ENCODE results near the gene HEG1.

Gene HEG1

GRCh38 chr3:124938896-124939295, 116.9 kb downstream of the HEG1 start:
- H3K27ac ChIP-seq (ENCODE audit: low read depth, low read length) = no peak overlapping the region
- no peak overlapping the region for H3K4me3 ChIP-seq (ENCODE audit: low read length)
- no peaks in the 10 kb centered on the region for H3K36me3 ChIP-seq (ENCODE audit: control insufficient read depth, insufficient read depth, low read length)
- no peak overlapping the region for H3K9ac ChIP-seq (ENCODE audit: low read length)
- no peaks in the 10 kb centered on the region for H3K4me1 ChIP-seq (ENCODE audit: control insufficient read depth, insufficient read depth, low read length)
- no peaks in the 10 kb centered on the region for H3K27me3 ChIP-seq (ENCODE audit: control insufficient read depth, insufficient read depth, low read length)

DNA sequence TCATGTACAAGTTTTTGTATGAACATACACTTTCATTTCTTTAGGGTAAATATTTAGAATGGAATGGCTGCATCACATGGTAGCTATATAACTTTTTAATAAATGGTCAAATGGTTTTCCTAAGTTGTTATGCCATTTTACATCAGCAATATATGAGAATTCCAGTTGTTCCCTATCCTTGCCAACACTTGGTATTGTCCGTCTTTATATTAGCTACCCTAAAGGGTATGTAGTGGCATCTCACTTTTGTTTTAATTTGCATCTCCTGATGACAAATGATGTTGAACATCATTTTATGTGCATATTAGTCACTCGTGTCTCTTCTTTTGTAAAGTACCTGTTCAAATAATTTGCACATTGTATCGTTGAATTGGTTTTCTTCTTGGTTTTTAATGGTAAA, 118.7 kb downstream of the HEG1 start:
- H3K27ac ChIP-seq (ENCODE audit: low read depth, low read length) = no peak overlapping the region
- H3K4me1 ChIP-seq (ENCODE audit: control insufficient read depth, insufficient read depth, low read length) = no peaks in the 10 kb centered on the region
- H3K9ac ChIP-seq (ENCODE audit: low read length) = no peak overlapping the region
- H3K36me3 ChIP-seq (ENCODE audit: control insufficient read depth, insufficient read depth, low read length) = no peaks in the 10 kb centered on the region
- no peak overlapping the region for H3K4me3 ChIP-seq (ENCODE audit: low read length)
- no peaks in the 10 kb centered on the region for H3K27me3 ChIP-seq (ENCODE audit: control insufficient read depth, insufficient read depth, low read length)

DNA sequence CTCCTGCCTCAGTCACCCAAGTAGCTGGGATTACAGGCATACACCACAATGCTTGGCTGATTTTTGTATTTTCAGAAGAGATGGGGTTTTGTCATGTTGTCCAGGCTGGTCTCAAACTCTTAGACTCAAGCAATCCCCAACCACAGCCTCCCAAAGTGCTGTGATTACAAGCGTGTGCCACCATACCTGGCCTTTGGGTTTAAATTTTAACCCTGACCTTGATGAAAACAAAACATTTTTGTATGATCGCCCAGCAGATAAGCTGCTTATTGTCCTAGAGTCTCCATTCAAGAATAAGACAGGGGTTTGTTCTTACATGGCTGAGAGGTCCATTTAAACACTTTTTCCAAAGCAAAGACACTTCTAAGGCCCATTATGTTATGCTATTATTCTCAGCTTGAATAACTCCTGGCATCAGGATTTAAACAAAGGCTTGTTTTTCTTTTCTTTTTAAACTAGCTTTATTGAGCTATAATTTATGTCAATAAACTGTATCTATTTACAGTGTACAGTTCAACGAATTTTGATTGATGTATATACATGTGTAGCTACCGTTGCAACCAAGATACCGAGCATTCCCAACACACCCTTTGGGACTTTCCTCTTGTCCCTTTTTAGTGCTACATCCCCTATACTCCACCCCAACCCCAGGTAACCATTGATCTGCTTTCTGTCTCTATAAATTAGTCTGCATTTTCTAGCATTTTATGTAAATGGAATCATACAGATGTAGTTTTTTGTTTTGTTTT, 119.8 kb downstream of the HEG1 start:
- Histone ChIP-seq H3K36me3 (ENCODE audit: control insufficient read depth, insufficient read depth, low read length) (no peaks in the 10 kb centered on the region), H3K4me1 (ENCODE audit: control insufficient read depth, insufficient read depth, low read length) (no peaks in the 10 kb centered on the region), H3K9ac (ENCODE audit: low read length) (no peak overlapping the region), H3K27ac (ENCODE audit: low read depth, low read length) (no peak overlapping the region), H3K4me3 (ENCODE audit: low read length) (no peak overlapping the region), H3K27me3 (ENCODE audit: control insufficient read depth, insufficient read depth, low read length) (no peaks in the 10 kb centered on the region)

GRCh38 chr3:124935264-124935663, 120.5 kb downstream of the HEG1 start:
- Histone ChIP-seq H3K27ac (ENCODE audit: low read depth, low read length) (no peak overlapping the region), H3K9ac (ENCODE audit: low read length) (no peak overlapping the region), H3K4me3 (ENCODE audit: low read length) (no peak overlapping the region), H3K4me1 (ENCODE audit: control insufficient read depth, insufficient read depth, low read length) (no peaks in the 10 kb centered on the region), H3K36me3 (ENCODE audit: control insufficient read depth, insufficient read depth, low read length) (no peaks in the 10 kb centered on the region), H3K27me3 (ENCODE audit: control insufficient read depth, insufficient read depth, low read length) (no peaks in the 10 kb centered on the region)

DNA sequence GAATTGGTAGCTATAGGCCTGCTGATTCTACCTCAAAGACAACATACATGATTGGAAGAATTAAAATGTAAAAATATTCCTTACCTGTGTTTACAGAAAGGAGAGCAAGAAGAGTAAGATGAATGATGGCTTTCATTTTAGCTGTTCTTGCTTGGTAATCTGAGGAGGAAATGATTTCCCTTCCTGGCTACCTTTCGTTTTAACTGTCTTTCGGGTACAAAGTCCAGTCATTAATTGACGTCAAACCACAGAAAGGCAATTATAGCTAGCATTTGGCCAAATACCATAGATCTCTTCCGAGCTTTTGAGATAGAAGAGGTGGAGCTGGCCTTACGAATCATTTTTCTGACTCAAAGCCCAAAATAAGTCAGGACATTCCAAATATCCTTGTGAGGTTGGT, 121.2 kb downstream of the HEG1 start, which contains the start of gene MUC13:
Gene MUC13, minus strand, starts transcription at position 175 of the 400 bp plus-strand sequence. Its CDS starts 39 bp downstream, at position 136.
- H3K4me3 ChIP-seq (ENCODE audit: low read length) = peak within 1 kb of the TSS; percentile 49
- H3K9ac ChIP-seq (ENCODE audit: low read length) = no peak within 1 kb of the TSS
- no peaks in the 10 kb centered on the region for H3K36me3 ChIP-seq (ENCODE audit: control insufficient read depth, insufficient read depth, low read length)
- no peaks in the 10 kb centered on the region for H3K4me1 ChIP-seq (ENCODE audit: control insufficient read depth, insufficient read depth, low read length)
- H3K27ac ChIP-seq (ENCODE audit: low read depth, low read length) = no peak within 1 kb of the TSS
- no peaks in the 10 kb centered on the region for H3K27me3 ChIP-seq (ENCODE audit: control insufficient read depth, insufficient read depth, low read length)

GRCh38 chr3:124928333-124929202, 127.2 kb downstream of the HEG1 start:
- Histone ChIP-seq H3K36me3 (ENCODE audit: control insufficient read depth, insufficient read depth, low read length) (no peaks in the 10 kb centered on the region), H3K4me3 (ENCODE audit: low read length) (no peak overlapping the region), H3K27me3 (ENCODE audit: control insufficient read depth, insufficient read depth, low read length) (no peaks in the 10 kb centered on the region), H3K9ac (ENCODE audit: low read length) (no peak overlapping the region), H3K4me1 (ENCODE audit: control insufficient read depth, insufficient read depth, low read length) (no peaks in the 10 kb centered on the region), H3K27ac (ENCODE audit: low read depth, low read length) (no peak overlapping the region)

- Histone ChIP-seq H3K27ac (ENCODE audit: low read depth, low read length) (no peak overlapping the region), H3K9ac (ENCODE audit: low read length) (no peak overlapping the region), H3K27me3 (ENCODE audit: control insufficient read depth, insufficient read depth, low read length) (no peaks in the 10 kb centered on the region), H3K4me3 (ENCODE audit: low read length) (no peak overlapping the region), H3K36me3 (ENCODE audit: control insufficient read depth, insufficient read depth, low read length) (no peaks in the 10 kb centered on the region), H3K4me1 (ENCODE audit: control insufficient read depth, insufficient read depth, low read length) (no peaks in the 10 kb centered on the region)
Observed at GRCh38 chr3:124927574-124928045, 128.2 kb downstream of the HEG1 start.

DNA sequence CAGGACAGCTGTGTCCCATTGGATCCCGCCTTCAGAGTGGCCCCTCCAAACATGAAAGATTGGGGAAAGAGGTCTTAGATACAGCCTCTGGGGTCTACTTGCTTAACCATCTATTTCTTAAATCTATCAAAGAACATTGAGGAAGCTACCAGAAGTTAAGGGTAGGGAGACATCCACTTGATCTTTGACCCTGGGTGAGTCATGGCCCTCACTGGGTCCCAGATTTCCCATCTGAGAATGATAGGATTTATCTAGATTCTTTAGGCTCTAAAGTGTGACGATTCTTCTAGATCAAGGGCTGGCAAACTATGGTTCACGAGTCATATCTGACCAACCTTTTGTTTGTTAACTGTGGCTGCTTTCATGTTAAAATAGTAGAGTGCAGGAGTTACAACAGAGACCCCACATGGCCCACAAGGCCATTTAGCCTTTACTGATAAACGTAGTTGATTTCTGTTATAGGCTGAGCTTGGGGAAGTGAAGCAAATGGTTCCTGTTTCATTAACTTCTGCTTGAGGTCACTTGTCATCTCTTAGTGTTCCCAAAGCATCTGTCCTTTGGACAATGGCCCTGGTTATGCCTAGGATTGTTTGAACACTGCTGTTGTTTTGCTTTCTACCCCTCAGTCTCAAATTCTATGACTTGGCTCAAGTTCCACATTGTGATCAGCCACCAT, 129.2 kb downstream of the HEG1 start:
- no peaks in the 10 kb centered on the region for H3K4me1 ChIP-seq (ENCODE audit: control insufficient read depth, insufficient read depth, low read length)
- H3K27me3 ChIP-seq (ENCODE audit: control insufficient read depth, insufficient read depth, low read length) = no peaks in the 10 kb centered on the region
- no peak overlapping the region for H3K4me3 ChIP-seq (ENCODE audit: low read length)
- no peaks in the 10 kb centered on the region for H3K36me3 ChIP-seq (ENCODE audit: control insufficient read depth, insufficient read depth, low read length)
- H3K27ac ChIP-seq (ENCODE audit: low read depth, low read length) = no peak overlapping the region
- H3K9ac ChIP-seq (ENCODE audit: low read length) = no peak overlapping the region

DNA sequence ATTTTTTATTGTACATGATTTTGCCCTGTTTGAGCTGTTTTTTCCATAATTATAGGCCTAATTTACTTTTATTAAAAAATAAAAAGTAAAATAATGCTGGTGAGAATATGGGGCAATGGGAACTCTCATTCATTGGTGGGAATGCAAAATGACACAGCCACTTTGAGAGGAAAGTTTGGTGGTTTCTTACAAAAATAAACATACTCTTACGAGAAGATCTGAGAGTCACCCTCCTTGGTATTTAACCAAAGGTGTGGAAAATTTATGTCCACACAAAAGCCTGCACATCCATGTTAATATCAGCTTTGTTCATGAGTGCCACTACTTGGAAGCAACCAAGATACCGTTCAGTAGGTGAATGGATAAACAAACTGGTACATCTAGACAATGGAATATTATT, 131.1 kb downstream of the HEG1 start:
- Histone ChIP-seq H3K36me3 (ENCODE audit: control insufficient read depth, insufficient read depth, low read length) (no peaks in the 10 kb centered on the region), H3K9ac (ENCODE audit: low read length) (no peak overlapping the region), H3K4me3 (ENCODE audit: low read length) (no peak overlapping the region), H3K4me1 (ENCODE audit: control insufficient read depth, insufficient read depth, low read length) (no peaks in the 10 kb centered on the region), H3K27me3 (ENCODE audit: control insufficient read depth, insufficient read depth, low read length) (no peaks in the 10 kb centered on the region), H3K27ac (ENCODE audit: low read depth, low read length) (no peak overlapping the region)

DNA sequence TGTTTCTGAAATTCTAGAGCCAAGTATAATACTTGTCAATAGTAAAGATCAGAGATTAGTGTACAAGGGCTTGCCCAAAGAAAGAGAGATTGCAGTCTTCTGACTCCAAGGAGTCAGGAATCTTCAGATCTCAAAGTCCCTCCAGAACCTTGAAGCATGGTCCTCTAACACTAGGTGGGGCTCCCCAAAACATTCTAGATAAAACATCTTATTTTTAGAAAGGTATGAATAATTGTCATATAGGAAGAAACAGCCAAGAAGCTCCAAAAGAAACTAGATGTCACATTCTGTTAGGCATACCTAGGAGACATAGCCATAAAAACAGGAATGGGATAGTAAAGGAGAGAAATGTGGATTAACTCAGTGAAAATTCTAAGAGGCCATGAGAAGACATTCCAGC, 132.0 kb downstream of the HEG1 start:
- Histone ChIP-seq H3K4me1 (ENCODE audit: control insufficient read depth, insufficient read depth, low read length) (no peaks in the 10 kb centered on the region), H3K4me3 (ENCODE audit: low read length) (no peak overlapping the region), H3K9ac (ENCODE audit: low read length) (no peak overlapping the region), H3K27ac (ENCODE audit: low read depth, low read length) (no peak overlapping the region), H3K36me3 (ENCODE audit: control insufficient read depth, insufficient read depth, low read length) (no peaks in the 10 kb centered on the region), H3K27me3 (ENCODE audit: control insufficient read depth, insufficient read depth, low read length) (no peaks in the 10 kb centered on the region)

DNA sequence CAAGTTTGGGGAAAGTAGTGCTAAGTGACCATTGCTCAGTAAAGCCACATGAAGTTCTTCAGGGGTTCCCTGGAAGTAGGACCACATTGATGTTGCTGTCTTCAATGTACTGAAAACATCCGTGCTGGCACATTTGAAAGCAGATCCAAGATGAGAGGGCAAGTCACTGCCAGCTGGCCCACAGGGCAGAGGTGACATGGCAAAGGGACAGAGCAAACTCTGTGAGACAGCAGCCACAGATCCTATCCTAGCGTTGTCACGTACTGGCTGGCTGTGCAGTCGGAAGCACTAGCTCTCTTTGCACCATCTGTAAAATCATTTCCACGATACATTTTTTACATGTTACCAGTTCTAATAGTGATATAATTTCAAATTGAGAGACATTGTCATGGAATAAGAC, 135.1 kb downstream of the HEG1 start:
- no peaks in the 10 kb centered on the region for H3K36me3 ChIP-seq (ENCODE audit: control insufficient read depth, insufficient read depth, low read length)

GRCh38 chr3:124919756-124920155, 136.0 kb downstream of the HEG1 start:
- no peaks in the 10 kb centered on the region for H3K4me1 ChIP-seq (ENCODE audit: control insufficient read depth, insufficient read depth, low read length)
- no peak overlapping the region for H3K4me3 ChIP-seq (ENCODE audit: low read length)
- no peak overlapping the region for H3K27ac ChIP-seq (ENCODE audit: low read depth, low read length)
- H3K27me3 ChIP-seq (ENCODE audit: control insufficient read depth, insufficient read depth, low read length) = no peaks in the 10 kb centered on the region
- no peaks in the 10 kb centered on the region for H3K36me3 ChIP-seq (ENCODE audit: control insufficient read depth, insufficient read depth, low read length)
- H3K9ac ChIP-seq (ENCODE audit: low read length) = no peak overlapping the region

More for the DNA sequence above, 135.1 kb downstream of the HEG1 start:
- no peak overlapping the region for H3K9ac ChIP-seq (ENCODE audit: low read length)
- H3K27ac ChIP-seq (ENCODE audit: low read depth, low read length) = no peak overlapping the region
- H3K4me3 ChIP-seq (ENCODE audit: low read length) = no peak overlapping the region
- no peaks in the 10 kb centered on the region for H3K4me1 ChIP-seq (ENCODE audit: control insufficient read depth, insufficient read depth, low read length)
- no peaks in the 10 kb centered on the region for H3K27me3 ChIP-seq (ENCODE audit: control insufficient read depth, insufficient read depth, low read length)

Measured in rectal smooth muscle tissue (tissue), 1 donor.